Measurements from ENCODE around the gene KIF20A. TPM values are rescaled to one million over a fixed set of nuclear protein-coding genes. Genes with fewer than 3 reads are reported as not detected.

The KIF20A gene
- total and polyA plus RNA-seq, 4 donors, result 0.33 to 32.3 (median 1.4) TPM

- peaks cover under 1 to 7% (median 2%) of the 10 kb centered on the region in 4 donors for H3K9me3 ChIP-seq (ENCODE audit: control insufficient read depth in 4 of 4, low read length in 3 of 4)
- H3K4me3 ChIP-seq (ENCODE audit: low read depth in 1 of 3, low read length in 3 of 3), result no peak overlapping the region
- DNase-seq (ENCODE audit: low spot score), result no peak
- no peak overlapping the region for H3K9ac ChIP-seq (ENCODE audit: low read depth in 1 of 2, low read length in 2 of 2)
- WGBS, result 56% methylated on average over 7 of the region's 7 CpGs
- no peaks in the 10 kb centered on the region for H3K36me3 ChIP-seq (ENCODE audit: control insufficient read depth in 4 of 4, insufficient read depth in 3 of 4, low read depth in 1 of 4, low read length in 3 of 4)
- no peaks in the 10 kb centered on the region for H3K4me1 ChIP-seq (ENCODE audit: control insufficient read depth in 4 of 4, insufficient read depth in 4 of 4, low read length in 3 of 4)
- no peak overlapping the region for H3K27ac ChIP-seq (ENCODE audit: low read depth in 1 of 2, low read length in 2 of 2)
- TF ChIP-seq RAD21 (IDR thresholded peaks at IDR 0.05) (no peak), HNF4G (IDR thresholded peaks at IDR 0.05) (no peak), MAX (IDR thresholded peaks at IDR 0.05) (no peak), HNF4A (conservative IDR thresholded peaks at IDR 0.05) (no peak), CTCF (IDR thresholded peaks at IDR 0.05; ENCODE audit: low read depth, low read length, missing input control) (no peak), TAF1 (conservative IDR thresholded peaks at IDR 0.05) (no peak), ATF3 (IDR thresholded peaks at IDR 0.05) (no peak), JUND (IDR thresholded peaks at IDR 0.05) (no peak), FOXA1 (IDR thresholded peaks at IDR 0.05) (no peak), ZBTB33 (IDR thresholded peaks at IDR 0.05) (no peak), YY1 (IDR thresholded peaks at IDR 0.05) (no peak), FOXA2 (IDR thresholded peaks at IDR 0.05) (no peak), GABPA (IDR thresholded peaks at IDR 0.05 in 1 of 2, conservative IDR thresholded peaks at IDR 0.05 in 1 of 2) (no peak), NR2F2 (IDR thresholded peaks at IDR 0.05) (no peak), REST (IDR thresholded peaks at IDR 0.05) (no peak), EGR1 (IDR thresholded peaks at IDR 0.05; ENCODE audit: low read depth in 2 of 2) (no peak)
- H3K27me3 ChIP-seq (ENCODE audit: control insufficient read depth in 4 of 4, insufficient read depth in 4 of 4, low read length in 3 of 4), result no peaks in the 10 kb centered on the region
These were observed 52.2 kb downstream of the KIF20A start for GRCh38 chr5:138230981-138231589.
